DOHH2 (cell line): Measurements from ENCODE around the gene PPFIBP2.
"Not testable (repeated sequence)": the region's sequence is repeated elsewhere in the genome, so short reads cannot be mapped to it uniquely, and the experiment has no call there.

Experiments used
- H3F3A ChIP-seq: fragments of 200-600 bp; sonication (generic), shearing (Covaris generic); 2 replicates; pipeline ENCODE4 v1.6.0; 2016; ENCODE audit warnings: antibody characterized with exemption, mild to moderate bottlenecking; ENCODE audit not compliant: control insufficient read depth, insufficient read depth
- H3K27ac ChIP-seq: fragments of 200-600 bp; sonication (generic); 2 replicates; pipeline ENCODE4 v1.5.1; 2014; ENCODE audit warnings: low read depth, mild to moderate bottlenecking, low read length, moderate library complexity
- H3K27me3 ChIP-seq: fragments of 200-600 bp; sonication (generic); 2 replicates; pipeline ENCODE4 v1.6.1; 2014; ENCODE audit warnings: mild to moderate bottlenecking, low read length, mixed read lengths; ENCODE audit not compliant: control insufficient read depth
- H3K36me3 ChIP-seq: fragments of 200-600 bp; sonication (generic); 2 replicates; pipeline ENCODE4 v1.6.1; 2014; ENCODE audit warnings: mild to moderate bottlenecking, low read length, moderate library complexity, mixed read lengths; ENCODE audit not compliant: control insufficient read depth
- H3K4me1 ChIP-seq: fragments of 200-600 bp; sonication (generic); 2 replicates; pipeline ENCODE4 v1.6.1; 2014; ENCODE audit warnings: mild to moderate bottlenecking, low read length, mixed read lengths; ENCODE audit not compliant: control insufficient read depth
- H3K4me2 ChIP-seq: fragments of 200-600 bp; sonication (generic); 2 replicates; pipeline ENCODE4 v1.6.0; 2014; ENCODE audit warnings: mild to moderate bottlenecking, low read length, moderate library complexity
- H3K4me3 ChIP-seq: fragments of 200-600 bp; sonication (generic); 2 replicates; pipeline ENCODE4 v1.5.1; 2014; ENCODE audit warnings: mild to moderate bottlenecking, low read length, mixed read lengths
- H3K79me2 ChIP-seq: fragments of 200-600 bp; sonication (generic); 2 replicates; pipeline ENCODE4 v1.6.1; 2014; ENCODE audit warnings: mild to moderate bottlenecking, low read length, mixed read lengths; ENCODE audit not compliant: control insufficient read depth
- H3K9me2 ChIP-seq: fragments of 200-600 bp; sonication (generic); replicated peaks from 2 replicates; pipeline ENCODE4 v1.6.1; 2014; ENCODE audit warnings: mild to moderate bottlenecking, low read length, mixed read lengths; ENCODE audit not compliant: control insufficient read depth
- H3K9me3 ChIP-seq: fragments of 200-600 bp; sonication (generic); 2 replicates; pipeline ENCODE4 v1.6.1; 2014; ENCODE audit warnings: antibody characterized with exemption, low read length, mixed read lengths; ENCODE audit not compliant: control insufficient read depth, insufficient read depth
- H4K20me1 ChIP-seq: fragments of 200-600 bp; sonication (generic); 2 replicates; pipeline ENCODE4 v1.6.0; 2014; ENCODE audit warnings: low read depth, mild to moderate bottlenecking, antibody characterized with exemption, low read length, moderate library complexity; ENCODE audit not compliant: control insufficient read depth, insufficient read depth
- CTCF ChIP-seq: fragments of 200-600 bp; sonication (generic); IDR thresholded peaks from one replicate; pipeline ENCODE4 v1.5.1; 2014; ENCODE audit warnings: antibody characterized with exemption, mild to moderate bottlenecking, low read depth, low read length; ENCODE audit not compliant: poor library complexity, severe bottlenecking
- EZH2phosphoT487 ChIP-seq: fragments of 200-600 bp; sonication (generic); IDR thresholded peaks from 2 replicates; pipeline ENCODE4 v1.6.1; 2017; ENCODE audit warnings: borderline replicate concordance, mild to moderate bottlenecking, antibody characterized with exemption, low read length, moderate library complexity, mixed read lengths

Gene PPFIBP2

GRCh38 chr11:7516475-7516874 lies 2.7 kb downstream of the PPFIBP2 start:
- no peaks in the 10 kb centered on the region for H3K27me3 ChIP-seq
- no peaks in the 10 kb centered on the region for H3K9me3 ChIP-seq
- no peaks in the 10 kb centered on the region for H3K9me2 ChIP-seq
- peak overlapping the region; percentile 93 for H3K4me2 ChIP-seq
- H3K36me3 ChIP-seq, result peaks cover 9% of the 10 kb centered on the region
- H3K27ac ChIP-seq, result peak overlapping the region; percentile 40
- TF ChIP-seq EZH2phosphoT487, result no peak
- no peak for TF ChIP-seq CTCF
- H3K4me3 ChIP-seq, result peak overlapping the region; percentile 86
- peaks cover 73% of the 10 kb centered on the region for H3K4me1 ChIP-seq
- H4K20me1 ChIP-seq, result peaks cover under 1% of the 10 kb centered on the region
- peaks cover 12% of the 10 kb centered on the region for H3F3A ChIP-seq
- H3K79me2 ChIP-seq, result peaks cover 68% of the 10 kb centered on the region

- Histone ChIP-seq H3K79me2 (peaks cover 81% of the 10 kb centered on the region), H3F3A (peaks cover 15% of the 10 kb centered on the region), H3K4me1 (peaks cover 73% of the 10 kb centered on the region)
- not testable (repeated sequence) for H3K27ac ChIP-seq, H3K27me3 ChIP-seq, H4K20me1 ChIP-seq, H3K9me3 ChIP-seq, H3K9me2 ChIP-seq, H3K4me3 ChIP-seq, H3K36me3 ChIP-seq, H3K4me2 ChIP-seq
Measured at GRCh38 chr11:7517743-7518142, 3.9 kb downstream of the PPFIBP2 start.

GRCh38 chr11:7518811-7519562 lies 5.2 kb downstream of the PPFIBP2 start:
- Histone ChIP-seq H3K4me3 (peak overlapping the region; percentile 59; the same call in 1 of the 2 replicates), H3K4me2 (peak overlapping the region; percentile 72), H3K4me1 (peaks cover 80% of the 10 kb centered on the region), H3K9me2 (no peaks in the 10 kb centered on the region), H3K79me2 (peaks cover 91% of the 10 kb centered on the region), H3K27me3 (no peaks in the 10 kb centered on the region), H3F3A (peaks cover 15% of the 10 kb centered on the region), H4K20me1 (peaks cover 4% of the 10 kb centered on the region), H3K9me3 (no peaks in the 10 kb centered on the region), H3K36me3 (peaks cover 7% of the 10 kb centered on the region), H3K27ac (no peak overlapping the region)
- TF ChIP-seq EZH2phosphoT487 (no peak), CTCF (no peak)

GRCh38 chr11:7520011-7520942 lies 6.5 kb downstream of the PPFIBP2 start:
- H3F3A ChIP-seq, result peaks cover 15% of the 10 kb centered on the region
- H4K20me1 ChIP-seq, result peaks cover 4% of the 10 kb centered on the region
- no peaks in the 10 kb centered on the region for H3K9me3 ChIP-seq
- no peaks in the 10 kb centered on the region for H3K9me2 ChIP-seq
- H3K36me3 ChIP-seq, result peaks cover 4% of the 10 kb centered on the region
- H3K27ac ChIP-seq, result peak overlapping the region; percentile 78
- peaks cover 81% of the 10 kb centered on the region for H3K4me1 ChIP-seq
- no peak for TF ChIP-seq EZH2phosphoT487
- no peak for TF ChIP-seq CTCF
- peak overlapping the region; percentile 72 for H3K4me2 ChIP-seq
- H3K27me3 ChIP-seq, result no peaks in the 10 kb centered on the region
- peaks cover 89% of the 10 kb centered on the region for H3K79me2 ChIP-seq
- H3K4me3 ChIP-seq, result peak overlapping the region; percentile 59
